IPS-18a (cell line): ENCODE results near the gene DSCAM.

Experiments
- H3K27ac ChIP-seq: one replicate; pipeline ENCODE4 v1.5.1; 2013; ENCODE audit warnings: low read length
- H3K27me3 ChIP-seq: one replicate; pipeline ENCODE4 v1.6.1; 2013; ENCODE audit warnings: mild to moderate bottlenecking, low read length; ENCODE audit not compliant: control insufficient read depth, insufficient read depth
- H3K36me3 ChIP-seq: one replicate; pipeline ENCODE4 v1.6.1; 2013; ENCODE audit warnings: low read depth, low read length; ENCODE audit not compliant: control insufficient read depth
- H3K4me1 ChIP-seq: one replicate; pipeline ENCODE4 v1.6.1; 2013; ENCODE audit warnings: low read depth, low read length; ENCODE audit not compliant: control insufficient read depth
- H3K4me3 ChIP-seq: one replicate; pipeline ENCODE4 v1.5.1; 2013; ENCODE audit warnings: low read length
- H3K9ac ChIP-seq: one replicate; pipeline ENCODE4 v1.6.1; 2013; ENCODE audit warnings: mild to moderate bottlenecking, low read length, moderate library complexity
- H3K9me3 ChIP-seq: one replicate; pipeline ENCODE4 v1.6.1; 2013; ENCODE audit warnings: low read depth, low read length; ENCODE audit not compliant: control insufficient read depth

DSCAM gene

GRCh38 chr21:40620386-40621145, 226.4 kb downstream of the DSCAM start:
- H3K36me3 ChIP-seq = no peaks in the 10 kb centered on the region
- peaks cover 29% of the 10 kb centered on the region for H3K4me1 ChIP-seq
- no peaks in the 10 kb centered on the region for H3K9me3 ChIP-seq
- H3K9ac ChIP-seq = no peak overlapping the region
- H3K4me3 ChIP-seq = no peak overlapping the region
- no peaks in the 10 kb centered on the region for H3K27me3 ChIP-seq
- no peak overlapping the region for H3K27ac ChIP-seq

DNA sequence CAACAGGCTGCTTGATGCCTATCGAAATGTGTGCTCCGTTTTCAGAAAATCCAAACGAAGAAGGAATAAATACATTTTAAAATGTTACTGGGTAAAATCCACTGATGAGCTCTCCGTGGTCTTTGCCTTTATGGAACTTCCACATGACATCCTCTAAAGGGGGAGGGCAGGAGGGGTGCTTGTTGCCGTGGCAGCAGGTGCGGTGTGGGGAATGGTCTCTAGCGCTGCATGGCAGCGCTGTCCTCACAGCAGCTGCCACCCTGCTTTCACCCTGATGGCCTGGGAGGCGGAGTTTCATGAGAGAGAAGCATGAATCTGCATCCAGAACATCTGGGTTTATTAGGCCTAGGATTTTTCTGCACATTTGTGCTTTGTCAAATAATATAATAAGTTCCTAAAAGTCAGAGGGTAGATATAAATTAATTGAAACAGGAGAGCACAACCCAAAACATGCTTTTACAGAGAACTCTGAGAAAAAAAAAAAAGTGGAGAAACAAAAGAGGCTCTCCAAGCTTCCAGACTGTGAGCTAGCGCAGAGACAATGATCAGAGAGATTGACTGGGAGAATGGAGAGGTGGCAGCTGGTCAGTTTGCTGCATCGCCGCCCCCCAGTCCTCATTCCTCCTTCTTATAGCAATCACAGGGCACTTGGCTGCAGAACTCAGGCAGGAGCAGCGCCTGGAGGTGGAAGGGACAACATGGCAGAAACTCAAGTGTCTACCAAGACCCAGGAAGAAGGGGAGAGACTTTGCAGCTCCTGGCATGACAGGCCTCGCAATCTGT, 228.6 kb downstream of the DSCAM start:
- Histone ChIP-seq H3K4me1 (peaks cover 16% of the 10 kb centered on the region), H3K36me3 (no peaks in the 10 kb centered on the region), H3K27me3 (no peaks in the 10 kb centered on the region), H3K9ac (no peak overlapping the region), H3K27ac (no peak overlapping the region), H3K4me3 (no peak overlapping the region), H3K9me3 (no peaks in the 10 kb centered on the region)

DNA sequence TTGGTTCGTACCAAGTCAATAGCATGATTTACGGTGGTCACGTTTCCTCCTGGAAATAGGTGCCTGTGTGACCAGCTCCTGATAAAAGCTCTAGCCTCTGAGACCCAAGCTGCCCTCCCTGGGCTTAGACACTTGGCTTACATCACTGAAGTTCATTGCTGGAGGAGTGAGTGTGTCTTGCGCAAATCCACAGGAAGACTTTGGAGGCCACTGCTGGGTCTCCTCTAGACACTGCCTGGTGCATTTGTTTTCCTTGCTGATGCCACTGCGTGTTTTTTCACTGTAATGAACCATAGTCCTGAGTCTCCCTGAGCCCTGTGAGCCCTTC, 230.6 kb downstream of the DSCAM start:
- Histone ChIP-seq H3K4me3 (no peak overlapping the region), H3K9ac (no peak overlapping the region), H3K27ac (no peak overlapping the region)

GRCh38 chr21:40615505-40616376, 231.2 kb downstream of the DSCAM start:
- H3K27ac ChIP-seq = no peak overlapping the region
- H3K4me1 ChIP-seq = peaks cover 3% of the 10 kb centered on the region
- H3K9me3 ChIP-seq = no peaks in the 10 kb centered on the region

More for the DNA sequence above, 230.6 kb downstream of the DSCAM start:
- H3K36me3 ChIP-seq = no peaks in the 10 kb centered on the region
- no peaks in the 10 kb centered on the region for H3K27me3 ChIP-seq
- no peaks in the 10 kb centered on the region for H3K9me3 ChIP-seq
- peaks cover 3% of the 10 kb centered on the region for H3K4me1 ChIP-seq

GRCh38 chr21:40613546-40614030, 233.4 kb downstream of the DSCAM start:
- H3K27me3 ChIP-seq = no peaks in the 10 kb centered on the region
- H3K4me3 ChIP-seq = no peak overlapping the region
- no peaks in the 10 kb centered on the region for H3K36me3 ChIP-seq
- no peaks in the 10 kb centered on the region for H3K9me3 ChIP-seq
- H3K4me1 ChIP-seq = peaks cover 3% of the 10 kb centered on the region
- H3K9ac ChIP-seq = no peak overlapping the region
- H3K27ac ChIP-seq = no peak overlapping the region

More at GRCh38 chr21:40615505-40616376, 231.2 kb downstream of the DSCAM start:
- no peak overlapping the region for H3K9ac ChIP-seq
- H3K27me3 ChIP-seq = no peaks in the 10 kb centered on the region
- no peak overlapping the region for H3K4me3 ChIP-seq
- no peaks in the 10 kb centered on the region for H3K36me3 ChIP-seq

DNA sequence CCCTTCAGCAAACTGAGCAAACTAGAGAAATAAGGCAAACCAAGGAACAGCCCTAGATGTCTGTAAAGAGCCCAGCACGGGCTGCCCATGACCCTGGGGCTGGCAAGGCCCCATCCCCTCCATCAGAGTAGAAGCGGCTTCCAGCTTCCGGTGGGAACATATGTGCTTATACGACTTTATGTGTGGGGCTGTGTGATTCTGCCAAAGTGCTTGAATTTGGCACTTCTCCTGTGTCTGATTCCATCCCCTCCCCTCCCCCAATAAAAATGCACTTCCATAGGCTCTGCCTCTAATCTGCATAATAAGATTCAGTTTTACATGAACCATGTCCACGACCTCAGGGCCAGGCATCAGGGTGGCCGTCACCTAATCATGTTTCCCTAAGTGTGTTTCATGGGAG, 236.6 kb downstream of the DSCAM start:
- no peak overlapping the region for H3K9ac ChIP-seq
- H3K27ac ChIP-seq = no peak overlapping the region
- H3K36me3 ChIP-seq = no peaks in the 10 kb centered on the region
- H3K4me3 ChIP-seq = no peak overlapping the region
- no peaks in the 10 kb centered on the region for H3K9me3 ChIP-seq
- no peaks in the 10 kb centered on the region for H3K4me1 ChIP-seq
- H3K27me3 ChIP-seq = no peaks in the 10 kb centered on the region

DNA sequence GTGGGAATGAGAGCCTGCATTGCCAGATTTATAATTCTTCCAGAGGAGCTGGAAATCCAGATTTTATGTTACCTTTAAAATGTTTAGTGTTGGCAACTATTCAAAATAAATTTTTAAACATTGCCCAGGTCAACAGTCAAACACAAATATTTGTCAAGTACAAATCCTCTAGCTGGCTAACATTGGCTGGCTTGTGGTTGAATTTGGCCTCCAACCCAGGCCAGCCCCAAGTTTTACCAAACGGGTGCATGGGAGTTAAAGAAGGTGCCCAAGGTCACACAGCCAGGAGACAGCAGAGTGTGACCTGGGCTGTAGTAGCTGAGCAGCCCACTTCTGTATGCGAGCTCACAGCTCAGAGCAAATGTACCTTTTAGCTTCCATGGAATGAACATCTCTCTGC, 240.6 kb downstream of the DSCAM start:
- no peaks in the 10 kb centered on the region for H3K36me3 ChIP-seq
- no peak overlapping the region for H3K9ac ChIP-seq
- H3K9me3 ChIP-seq = peaks cover 2% of the 10 kb centered on the region
- no peaks in the 10 kb centered on the region for H3K27me3 ChIP-seq
- H3K4me1 ChIP-seq = no peaks in the 10 kb centered on the region
- no peak overlapping the region for H3K27ac ChIP-seq
- no peak overlapping the region for H3K4me3 ChIP-seq

DNA sequence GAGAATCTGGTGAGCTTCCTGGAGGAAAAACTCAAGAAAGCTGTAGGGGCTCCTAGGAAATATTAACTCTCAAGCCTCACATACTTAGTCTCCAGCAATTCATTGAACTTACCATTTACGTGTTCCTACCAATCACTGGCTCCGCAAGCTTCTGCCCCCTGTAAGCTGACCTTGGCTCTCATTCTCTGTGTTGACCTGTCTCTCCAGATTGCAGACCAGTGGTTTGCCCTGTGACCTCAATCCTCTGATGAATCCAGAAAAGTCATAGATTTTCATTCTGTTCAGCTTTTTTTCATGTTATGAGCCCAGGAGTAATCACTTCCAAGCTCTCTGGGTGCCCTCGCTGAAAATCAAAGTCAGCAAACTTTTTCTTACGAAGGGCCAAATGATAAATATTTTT, 241.9 kb downstream of the DSCAM start:
- H3K27me3 ChIP-seq = no peaks in the 10 kb centered on the region
- H3K36me3 ChIP-seq = no peaks in the 10 kb centered on the region
- H3K9me3 ChIP-seq = peaks cover 2% of the 10 kb centered on the region
- no peak overlapping the region for H3K27ac ChIP-seq
- no peak overlapping the region for H3K9ac ChIP-seq
- no peaks in the 10 kb centered on the region for H3K4me1 ChIP-seq
- no peak overlapping the region for H3K4me3 ChIP-seq

- no peaks in the 10 kb centered on the region for H3K36me3 ChIP-seq
- H3K27me3 ChIP-seq = no peaks in the 10 kb centered on the region
- H3K9ac ChIP-seq = no peak overlapping the region
- H3K27ac ChIP-seq = no peak overlapping the region
- peaks cover 2% of the 10 kb centered on the region for H3K9me3 ChIP-seq
- no peaks in the 10 kb centered on the region for H3K4me1 ChIP-seq
- H3K4me3 ChIP-seq = no peak overlapping the region
Observed at GRCh38 chr21:40603774-40604173, 243.2 kb downstream of the DSCAM start.

DNA sequence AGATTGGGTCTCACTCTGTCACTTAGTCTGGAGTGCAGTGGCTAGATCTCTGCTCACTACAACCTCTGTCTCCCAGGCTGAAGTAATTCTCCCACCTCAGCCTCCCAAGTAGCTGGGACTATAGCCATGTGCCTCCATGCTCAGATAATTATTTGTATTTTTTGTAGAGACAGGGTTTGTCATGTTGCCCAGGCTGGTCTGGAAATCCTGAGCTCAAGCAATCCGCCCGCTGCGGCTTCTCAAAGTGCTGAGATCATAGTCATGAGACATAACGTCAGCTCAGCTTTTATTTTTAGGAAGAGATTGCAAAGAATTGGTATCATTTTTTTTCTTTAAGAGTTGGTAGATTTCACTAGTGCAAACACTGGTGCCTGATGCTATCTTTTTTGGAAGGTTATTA, 244.9 kb downstream of the DSCAM start:
- H3K9me3 ChIP-seq = peaks cover 2% of the 10 kb centered on the region
- H3K4me3 ChIP-seq = no peak overlapping the region

DNA sequence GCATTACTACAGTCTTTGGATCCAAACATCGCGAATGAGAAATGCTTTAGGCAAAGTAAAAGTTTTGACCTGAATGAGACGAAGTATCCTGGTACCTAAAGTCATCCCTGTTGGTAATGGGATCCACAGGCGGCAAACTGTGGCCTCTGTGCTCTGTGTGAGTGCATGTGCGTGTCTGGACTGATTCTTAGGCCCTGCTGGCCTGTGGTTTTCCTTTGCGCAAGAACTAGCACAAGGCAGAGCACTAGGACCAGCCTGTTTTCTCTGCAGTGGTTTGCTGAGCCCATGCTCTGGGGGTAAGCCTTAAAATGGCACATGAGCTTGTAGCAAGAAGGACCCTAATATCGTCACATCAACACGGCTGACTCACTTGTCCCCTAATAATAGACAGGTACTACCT, 251.2 kb downstream of the DSCAM start:
- no peak overlapping the region for H3K9ac ChIP-seq
- no peaks in the 10 kb centered on the region for H3K4me1 ChIP-seq
- H3K27me3 ChIP-seq = no peaks in the 10 kb centered on the region
- no peak overlapping the region for H3K27ac ChIP-seq
- no peak overlapping the region for H3K4me3 ChIP-seq
- no peaks in the 10 kb centered on the region for H3K9me3 ChIP-seq
- no peaks in the 10 kb centered on the region for H3K36me3 ChIP-seq

More for the DNA sequence above, 244.9 kb downstream of the DSCAM start:
- no peaks in the 10 kb centered on the region for H3K27me3 ChIP-seq
- no peaks in the 10 kb centered on the region for H3K36me3 ChIP-seq
- no peaks in the 10 kb centered on the region for H3K4me1 ChIP-seq
- no peak overlapping the region for H3K9ac ChIP-seq
- H3K27ac ChIP-seq = no peak overlapping the region
